CMK (cell line): ENCODE data around the gene EGR4.

Experiments used
- DNase-seq: peaks from one replicate; pipeline ENCODE4 v3.0.0-alpha.2; 2010; ENCODE audit warnings: low read depth

EGR4 gene

GRCh38 chr2:73293534-73294171, at the start of gene EGR4:
TSS of gene EGR4 (minus strand) at chr2:73293548. CDS start at chr2:73293317, 231 bp downstream.
- DNase-seq, result peak; percentile 62

GRCh38 chr2:73341039-73341438, 47.7 kb upstream of the EGR4 start:
- DNase-seq, result no peak

- no peak for DNase-seq
These were observed 45.9 kb upstream of the EGR4 start for GRCh38 chr2:73339201-73339600.

GRCh38 chr2:73337828-73338227, 44.5 kb upstream of the EGR4 start:
- DNase-seq, result no peak

- no peak for DNase-seq
These were observed 41.3 kb upstream of the EGR4 start for GRCh38 chr2:73334620-73335019.

GRCh38 chr2:73334045-73334444, 40.7 kb upstream of the EGR4 start:
- DNase-seq, result no peak

- DNase-seq, result no peak
These were observed 40.2 kb upstream of the EGR4 start for GRCh38 chr2:73333564-73333963.

- DNase-seq, result no peak
These were observed 30.9 kb upstream of the EGR4 start for GRCh38 chr2:73324126-73324725.

- no peak for DNase-seq
These were observed 30.2 kb upstream of the EGR4 start for GRCh38 chr2:73323551-73323950.

- no peak for DNase-seq
These were observed 21.1 kb upstream of the EGR4 start for GRCh38 chr2:73314441-73314840.

GRCh38 chr2:73307720-73308119, 14.4 kb upstream of the EGR4 start:
- DNase-seq, result no peak

GRCh38 chr2:73301636-73302035, 8.3 kb upstream of the EGR4 start:
- no peak for DNase-seq

- no peak for DNase-seq
These were observed 7.6 kb upstream of the EGR4 start for GRCh38 chr2:73300926-73301325.

GRCh38 chr2:73297586-73297985, 4.2 kb upstream of the EGR4 start:
- no peak for DNase-seq

GRCh38 chr2:73297151-73297559, 3.8 kb upstream of the EGR4 start:
- no peak for DNase-seq

- no peak for DNase-seq
These were observed 2.5 kb upstream of the EGR4 start for GRCh38 chr2:73295751-73296400.

- DNase-seq, result no peak
These were observed 891 bp upstream of the EGR4 start for GRCh38 chr2:73294239-73294638.

GRCh38 chr2:73292906-73293533, 328 bp downstream of the EGR4 start:
- no peak for DNase-seq

- no peak for DNase-seq
These were observed 937 bp downstream of the EGR4 start for GRCh38 chr2:73292316-73292905.

GRCh38 chr2:73291461-73292315, 1.7 kb downstream of the EGR4 start:
- no peak for DNase-seq

GRCh38 chr2:73291093-73291460, 2.3 kb downstream of the EGR4 start:
- no peak for DNase-seq
